SK-MEL-5 (cell line): ENCODE data around the gene REG3G. TPM values are rescaled to one million over a fixed set of nuclear protein-coding genes. Genes with fewer than 3 reads are reported as not detected.
A peak's percentile ranks its signal among the peaks of the same experiment; 100 is the strongest.

Source experiments
- DNase-seq: peaks from one replicate; pipeline ENCODE4 v3.0.0-alpha.2; 2016; ENCODE audit warnings: low read depth, low spot score
- in situ Hi-C: cut with HindIII; loops from 2 replicates; pipeline ENCODE4 v1.10.0; 2016; ENCODE audit warnings: low sequenced_read_pairs, high pct_unique_total_duplicates, low pct_unique_long_range_greater_than_20kb
- polyA plus RNA-seq, 2 experiments: library from polyadenylated mRNA; depleted of rRNA; stranded (reverse); fragments of >200 nt; gene quantifications; 2 replicates each; pipeline ENCODE4 v1.2.3, GENCODE V29; 2015
- total RNA-seq: library from RNA; depleted of rRNA; stranded (reverse); fragments of >200 nt; shearing (Covaris generic); gene quantifications from 2 replicates; pipeline ENCODE4 v1.2.3, GENCODE V29; 2014; rRNA removed

REG3G gene
- 0.19 TPM in 1 of 2 replicates, not detected in the other for total RNA-seq
- polyA plus RNA-seq (2015; cell fraction: cytosol; rRNA removed), result not detected in 2 replicates
- polyA plus RNA-seq (2015; cell fraction: nucleus; rRNA removed), result not detected in 2 replicates

- in situ Hi-C loops, result no loop called here
- DNase-seq, result no peak
These were observed at the start of gene REG3G for GRCh38 chr2:79025421-79025820. REG3G (plus strand) TSS chr2:79025702; CDS start chr2:79026094, 392 bp downstream.

GRCh38 chr2:78977661-78978145 lies 47.8 kb upstream of the REG3G start:
- DNase-seq, result no peak
- in situ Hi-C loops, result no loop called here

GRCh38 chr2:78978340-78978739 lies 47.2 kb upstream of the REG3G start:
- DNase-seq, result no peak
- in situ Hi-C loops, result no loop called here

GRCh38 chr2:78979380-78980151 lies 45.9 kb upstream of the REG3G start:
- peak; percentile 72 for DNase-seq
- in situ Hi-C loops, result no loop called here

- DNase-seq, result no peak
These were observed 45.4 kb upstream of the REG3G start for GRCh38 chr2:78980152-78980465.

GRCh38 chr2:78980871-78981270 lies 44.6 kb upstream of the REG3G start:
- DNase-seq, result no peak
- in situ Hi-C loops, result no loop called here

More at GRCh38 chr2:78980152-78980465, 45.4 kb upstream of the REG3G start:
- in situ Hi-C loops, result no loop called here

- no peak for DNase-seq
- in situ Hi-C loops, result no loop called here
These were observed 42.7 kb upstream of the REG3G start for GRCh38 chr2:78982638-78983330.

- in situ Hi-C loops, result no loop called here
- no peak for DNase-seq
These were observed 41.1 kb upstream of the REG3G start for GRCh38 chr2:78984386-78984785.

GRCh38 chr2:78985558-78985957 lies 39.9 kb upstream of the REG3G start:
- in situ Hi-C loops, result no loop called here
- DNase-seq, result no peak

- DNase-seq, result no peak
- in situ Hi-C loops, result no loop called here
These were observed 36.5 kb upstream of the REG3G start for GRCh38 chr2:78989051-78989450.

GRCh38 chr2:78992451-78992806 lies 33.1 kb upstream of the REG3G start:
- peak; percentile 56 for DNase-seq
- in situ Hi-C loops, result no loop called here

- no peak for DNase-seq
- in situ Hi-C loops, result no loop called here
These were observed 32.5 kb upstream of the REG3G start for GRCh38 chr2:78992807-78993517.

GRCh38 chr2:78993518-78994148 lies 31.9 kb upstream of the REG3G start:
- in situ Hi-C loops, result no loop called here

GRCh38 chr2:78994789-78995188 lies 30.7 kb upstream of the REG3G start:
- in situ Hi-C loops, result no loop called here

More at GRCh38 chr2:78993518-78994148, 31.9 kb upstream of the REG3G start:
- no peak for DNase-seq

GRCh38 chr2:78999406-78999805 lies 26.1 kb upstream of the REG3G start:
- in situ Hi-C loops, result no loop called here
- DNase-seq, result peak; percentile 57

More at GRCh38 chr2:78994789-78995188, 30.7 kb upstream of the REG3G start:
- DNase-seq, result no peak

GRCh38 chr2:79000008-79000576 lies 25.4 kb upstream of the REG3G start:
- DNase-seq, result no peak
- in situ Hi-C loops, result no loop called here

GRCh38 chr2:79001285-79001684 lies 24.2 kb upstream of the REG3G start:
- in situ Hi-C loops, result no loop called here
- no peak for DNase-seq
